Measurements from ENCODE around the gene SLC39A7.
A peak's percentile ranks its signal among the peaks of the same experiment; 100 is the strongest.

DNA sequence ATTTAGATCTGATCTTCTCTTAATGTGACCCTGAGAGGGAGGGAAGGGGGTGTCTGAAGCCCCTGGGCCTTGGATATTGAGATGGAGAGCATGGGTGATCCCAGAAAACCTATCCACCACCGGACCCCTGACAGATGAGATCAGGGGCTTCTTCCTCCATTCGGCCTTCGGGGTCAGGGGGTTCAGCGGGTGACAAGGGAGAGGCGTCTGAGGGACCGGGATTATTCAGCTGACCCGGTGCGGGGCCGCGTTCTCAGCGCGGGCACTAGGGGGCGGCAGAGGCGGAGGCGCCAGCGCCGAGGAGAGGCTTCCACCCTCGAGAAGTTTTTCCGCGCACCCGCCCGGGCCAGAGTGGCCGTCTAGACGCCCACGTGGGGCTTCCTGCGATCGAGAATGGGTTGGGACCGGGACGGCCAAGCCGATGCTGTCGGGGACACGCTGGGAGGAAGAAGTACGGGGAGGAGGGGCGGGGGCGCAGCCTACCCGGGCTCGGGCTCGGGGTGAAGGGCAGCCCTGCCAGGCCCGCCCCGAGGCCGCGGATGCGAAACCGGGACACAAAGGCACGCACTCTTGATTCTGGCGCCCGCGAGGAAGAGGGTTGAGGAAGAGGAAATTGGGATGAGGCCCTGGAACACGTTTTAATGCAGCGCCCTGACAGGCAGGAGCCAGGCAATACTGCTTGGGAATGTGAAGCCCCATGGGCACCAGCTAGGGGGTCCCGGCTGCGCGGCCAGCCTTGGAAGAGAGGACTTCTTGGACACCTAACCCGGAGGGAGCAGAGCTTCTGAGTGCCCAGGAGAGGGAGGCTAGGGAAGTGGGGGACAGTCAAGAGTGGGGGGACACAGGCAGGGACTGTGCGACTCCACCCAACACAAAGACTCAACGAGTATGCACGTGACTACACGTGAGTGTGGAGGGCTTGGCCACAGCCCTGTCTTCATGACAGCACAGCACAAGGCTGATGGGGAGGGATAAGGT is 39.0 kb upstream of the SLC39A7 start:
- TF ChIP-seq POLR2A (IDR thresholded peaks at IDR 0.05), result no peak
- TF ChIP-seq, protein P1, sequence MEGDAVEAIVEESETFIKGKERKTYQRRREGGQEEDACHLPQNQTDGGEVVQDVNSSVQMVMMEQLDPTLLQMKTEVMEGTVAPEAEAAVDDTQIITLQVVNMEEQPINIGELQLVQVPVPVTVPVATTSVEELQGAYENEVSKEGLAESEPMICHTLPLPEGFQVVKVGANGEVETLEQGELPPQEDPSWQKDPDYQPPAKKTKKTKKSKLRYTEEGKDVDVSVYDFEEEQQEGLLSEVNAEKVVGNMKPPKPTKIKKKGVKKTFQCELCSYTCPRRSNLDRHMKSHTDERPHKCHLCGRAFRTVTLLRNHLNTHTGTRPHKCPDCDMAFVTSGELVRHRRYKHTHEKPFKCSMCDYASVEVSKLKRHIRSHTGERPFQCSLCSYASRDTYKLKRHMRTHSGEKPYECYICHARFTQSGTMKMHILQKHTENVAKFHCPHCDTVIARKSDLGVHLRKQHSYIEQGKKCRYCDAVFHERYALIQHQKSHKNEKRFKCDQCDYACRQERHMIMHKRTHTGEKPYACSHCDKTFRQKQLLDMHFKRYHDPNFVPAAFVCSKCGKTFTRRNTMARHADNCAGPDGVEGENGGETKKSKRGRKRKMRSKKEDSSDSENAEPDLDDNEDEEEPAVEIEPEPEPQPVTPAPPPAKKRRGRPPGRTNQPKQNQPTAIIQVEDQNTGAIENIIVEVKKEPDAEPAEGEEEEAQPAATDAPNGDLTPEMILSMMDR (IDR thresholded peaks at IDR 0.05), result peak; percentile 89 to 99 (median 94)
